OCI-LY3 (cell line): ENCODE data around the gene SPEF2.

Source experiments
- H2AFZ ChIP-seq: fragments of 200-600, 300-600 bp; shearing (Covaris generic); 2 replicates; pipeline ENCODE4 v1.6.0; 2014; ENCODE audit warnings: antibody characterized with exemption, low read depth, low read length
- H3K27ac ChIP-seq: fragments of 200-600, 300-600 bp; sonication (generic); 2 replicates; pipeline ENCODE4 v1.5.1; 2014; ENCODE audit warnings: mild to moderate bottlenecking, low read length, moderate library complexity, mixed read lengths
- H3K27me3 ChIP-seq: fragments of 200-600, 300-600 bp; sonication (generic); 2 replicates; pipeline ENCODE4 v1.6.1; 2014; ENCODE audit warnings: low read depth, low read length, mixed read lengths
- H3K36me3 ChIP-seq: fragments of 200-600, 300-600 bp; sonication (generic); replicated peaks from 2 replicates; pipeline ENCODE3; 2014; ENCODE audit warnings: low read depth, low read length, mixed read lengths
- H3K4me1 ChIP-seq: fragments of 300-600, 200-600 bp; sonication (generic); 2 replicates; pipeline ENCODE4 v1.6.1; 2014; ENCODE audit warnings: low read length, mixed read lengths
- H3K4me2 ChIP-seq: fragments of 200-600, 300-600 bp; sonication (generic); 2 replicates; pipeline ENCODE4 v1.6.1; 2014; ENCODE audit warnings: low read length, mixed read lengths
- H3K4me3 ChIP-seq: fragments of 300-600, 200-600 bp; sonication (generic); 2 replicates; pipeline ENCODE4 v1.5.1; 2014; ENCODE audit warnings: antibody characterized with exemption, mild to moderate bottlenecking, low read length, moderate library complexity
- H3K79me2 ChIP-seq: fragments of 300-600, 200-600 bp; shearing (Covaris generic); 2 replicates; pipeline ENCODE4 v1.6.1; 2014; ENCODE audit warnings: mild to moderate bottlenecking, low read length, mixed read lengths
- H3K9ac ChIP-seq: fragments of 300-600, 200-600 bp; shearing (Covaris generic); 2 replicates; pipeline ENCODE4 v1.6.0; 2014; ENCODE audit warnings: mild to moderate bottlenecking, low read length, moderate library complexity
- H3K9me3 ChIP-seq: fragments of 200-600, 300-600 bp; shearing (Covaris generic); 2 replicates; pipeline ENCODE4 v1.6.1; 2014; ENCODE audit warnings: low read length, mixed read lengths; ENCODE audit not compliant: insufficient read depth
- H4K20me1 ChIP-seq: fragments of 200-600, 300-600 bp; sonication (generic); 2 replicates; pipeline ENCODE4 v1.6.1; 2016; ENCODE audit warnings: low read length, mixed read lengths; ENCODE audit not compliant: insufficient read depth
- CTCF ChIP-seq: fragments of 200-600, 300-600 bp; sonication (generic); IDR thresholded peaks from 2 replicates; pipeline ENCODE4 v1.5.1; 2014; ENCODE audit warnings: antibody characterized with exemption, low read length, low read depth
- EZH2phosphoT487 ChIP-seq: fragments of 200-600 bp; shearing (Covaris generic); IDR thresholded peaks from 2 replicates; pipeline ENCODE4 v1.6.1; 2018; ENCODE audit warnings: antibody characterized with exemption, mixed run types, low read depth

The SPEF2 gene

GRCh38 chr5:35776757-35777156, 159.1 kb downstream of the SPEF2 start:
- H3K27me3 ChIP-seq, result no peaks in the 10 kb centered on the region

GRCh38 chr5:35777358-35778087, 159.9 kb downstream of the SPEF2 start:
- H3K36me3 ChIP-seq, result no peaks in the 10 kb centered on the region
- H3K27ac ChIP-seq, result no peak overlapping the region
- H3K9me3 ChIP-seq, result no peaks in the 10 kb centered on the region
- no peaks in the 10 kb centered on the region for H3K27me3 ChIP-seq
- H2AFZ ChIP-seq, result no peak overlapping the region
- TF ChIP-seq EZH2phosphoT487, result no peak
- peak; percentile 51 for TF ChIP-seq CTCF
- H3K4me3 ChIP-seq, result no peak overlapping the region
- H3K4me1 ChIP-seq, result no peaks in the 10 kb centered on the region
- H3K79me2 ChIP-seq, result no peaks in the 10 kb centered on the region
- no peak overlapping the region for H3K9ac ChIP-seq
- H3K4me2 ChIP-seq, result no peak overlapping the region
- no peaks in the 10 kb centered on the region for H4K20me1 ChIP-seq

More at GRCh38 chr5:35776757-35777156, 159.1 kb downstream of the SPEF2 start:
- no peaks in the 10 kb centered on the region for H3K4me1 ChIP-seq
- H2AFZ ChIP-seq, result no peak overlapping the region
- no peak overlapping the region for H3K4me2 ChIP-seq
- H3K79me2 ChIP-seq, result no peaks in the 10 kb centered on the region
- H3K36me3 ChIP-seq, result no peaks in the 10 kb centered on the region
- no peak overlapping the region for H3K9ac ChIP-seq
- H3K9me3 ChIP-seq, result no peaks in the 10 kb centered on the region
- no peaks in the 10 kb centered on the region for H4K20me1 ChIP-seq
- no peak overlapping the region for H3K27ac ChIP-seq
- no peak overlapping the region for H3K4me3 ChIP-seq
- no peak for TF ChIP-seq EZH2phosphoT487
- no peak for TF ChIP-seq CTCF

GRCh38 chr5:35778259-35778769, 160.7 kb downstream of the SPEF2 start:
- no peaks in the 10 kb centered on the region for H3K36me3 ChIP-seq
- no peak overlapping the region for H3K4me2 ChIP-seq
- H3K4me3 ChIP-seq, result no peak overlapping the region
- no peaks in the 10 kb centered on the region for H3K79me2 ChIP-seq
- no peak overlapping the region for H3K9ac ChIP-seq
- H3K4me1 ChIP-seq, result no peaks in the 10 kb centered on the region
- TF ChIP-seq EZH2phosphoT487, result no peak
- no peak for TF ChIP-seq CTCF
- H3K27ac ChIP-seq, result no peak overlapping the region
- H3K9me3 ChIP-seq, result no peaks in the 10 kb centered on the region
- H4K20me1 ChIP-seq, result no peaks in the 10 kb centered on the region
- H2AFZ ChIP-seq, result no peak overlapping the region
- no peaks in the 10 kb centered on the region for H3K27me3 ChIP-seq

- Histone ChIP-seq H3K4me3 (no peak overlapping the region), H2AFZ (no peak overlapping the region), H3K9ac (no peak overlapping the region), H3K9me3 (no peaks in the 10 kb centered on the region), H3K36me3 (no peaks in the 10 kb centered on the region), H3K27ac (no peak overlapping the region), H3K4me2 (no peak overlapping the region), H4K20me1 (no peaks in the 10 kb centered on the region), H3K79me2 (no peaks in the 10 kb centered on the region), H3K27me3 (no peaks in the 10 kb centered on the region), H3K4me1 (no peaks in the 10 kb centered on the region)
- TF ChIP-seq EZH2phosphoT487, result no peak
- no peak for TF ChIP-seq CTCF
Observed at GRCh38 chr5:35780236-35780635, 162.6 kb downstream of the SPEF2 start.
